K562 (cell line): ENCODE data around the gene UBL7. TPM values are rescaled to one million over a fixed set of nuclear protein-coding genes. Genes with fewer than 3 reads are reported as not detected.

Experiments
- ATAC-seq: fragments of 200-7000 bp; cut with Tn5 transposase; 3 replicates; pipeline ENCODE4 v1.9.1; 2020; ENCODE audit warnings: moderate library complexity
- BruUV-seq: library from RNA; stranded (reverse); fragments of 400-500 nt; replicated peaks from 2 replicates; lab custom pipeline; 2021; lab: Mats Ljungman, UMichigan
- CTCF ChIA-PET: fragments of 300-600 bp; formaldehyde crosslinking; extraction: SDS; loops from one replicate; lab custom pipeline; 2021; ENCODE audit warnings: low intra/inter-chr PET ratio; lab: Yijun Ruan, JAX
- POLR2A ChIA-PET: fragments of 300-600, 350-650 bp; sonication (Branson Sonifier 250); formaldehyde crosslinking; extraction: SDS; loops from one replicate; lab custom pipeline; 2021; ENCODE audit warnings: antibody characterized with exemption, inconsistent platforms; lab: Yijun Ruan, JAX
- DNase-seq, 4 experiments: peaks; one replicate each; pipeline versions ENCODE4 v3.0.0 to v3.0.0-alpha.2; 2011 to 2018; ENCODE audit warnings: low spot score in 3 of 4, mixed read lengths in 3 of 4; ENCODE audit errors: extremely low read depth in 1 of 4
- FAIRE-seq: peaks from 2 replicates; lab custom pipeline; 2011; peaks lifted over from hg19 to GRCh38; lab: Jason Lieb, UNC
- H2AFZ ChIP-seq: 2 replicates; pipeline ENCODE4 v1.6.0; 2011; ENCODE audit warnings: low read depth, low read length, control low read depth, inconsistent platforms
- H3K27ac ChIP-seq: fragments of 200-600 bp; 3 replicates; pipeline ENCODE4 v1.8.0; 2011; ENCODE audit warnings: low read depth, mild to moderate bottlenecking, control low read depth, inconsistent platforms, low read length, moderate library complexity, mixed read lengths; ENCODE audit errors: extremely low read depth
- H3K27me3 ChIP-seq, 2 experiments: fragments of 300-600 bp in 1 of 2; 2 replicates in 1 of 2; 3 replicates in 1 of 2; pipeline versions ENCODE4 v1.6.0 to v1.8.0; 2011; ENCODE audit warnings: inconsistent platforms in 2 of 2, low read length in 2 of 2, mild to moderate bottlenecking in 1 of 2, mixed read lengths in 1 of 2, moderate library complexity in 1 of 2; ENCODE audit not compliant: control insufficient read depth in 2 of 2, insufficient read depth in 2 of 2
- H3K36me3 ChIP-seq: fragments of 300-600 bp; 3 replicates; pipeline ENCODE4 v1.8.0; 2011; ENCODE audit warnings: mild to moderate bottlenecking, low read length, inconsistent platforms; ENCODE audit not compliant: control insufficient read depth, insufficient read depth
- H3K4me1 ChIP-seq, 2 experiments: fragments of 200-600 bp in 1 of 2; replicated peaks in 1 of 2; 2 replicates in 1 of 2; 3 replicates in 1 of 2; pipeline versions ENCODE4 v1.5.1 to v1.8.0; 2011; ENCODE audit warnings: inconsistent platforms in 2 of 2, low read length in 2 of 2, mild to moderate bottlenecking in 1 of 2, mixed read lengths in 1 of 2, moderate library complexity in 1 of 2; ENCODE audit not compliant: control insufficient read depth in 2 of 2, insufficient read depth in 2 of 2
- H3K4me2 ChIP-seq: 2 replicates; pipeline ENCODE4 v1.6.1; 2011; ENCODE audit warnings: low read length, control low read depth, inconsistent platforms, mixed read lengths; ENCODE audit not compliant: insufficient read depth
- H3K4me3 ChIP-seq: fragments of 200-600 bp; sonication (generic), shearing (Covaris generic); 2 replicates; pipeline ENCODE4 v1.5.1; 2016; ENCODE audit warnings: control low read depth, inconsistent platforms
- H3K79me2 ChIP-seq: fragments of 200-600 bp; 3 replicates; pipeline ENCODE4 v1.8.0; 2011; ENCODE audit warnings: low read length, inconsistent platforms; ENCODE audit not compliant: control insufficient read depth, insufficient read depth
- H3K9ac ChIP-seq, 2 experiments: 2 replicates each; pipeline versions ENCODE4 v1.6.0 to v1.6.1; 2011; ENCODE audit warnings: low read depth in 2 of 2, low read length in 2 of 2, control low read depth in 1 of 2, inconsistent platforms in 1 of 2, mild to moderate bottlenecking in 1 of 2, mixed read lengths in 1 of 2; ENCODE audit not compliant: insufficient read depth in 1 of 2
- H3K9me1 ChIP-seq: one replicate; pipeline ENCODE4 v1.6.0; 2011; ENCODE audit warnings: inconsistent platforms, mild to moderate bottlenecking, low read length, moderate library complexity; ENCODE audit not compliant: control insufficient read depth, insufficient read depth
- H3K9me3 ChIP-seq: replicated peaks from 2 replicates; pipeline ENCODE4 v1.5.1; 2011; ENCODE audit warnings: low read depth, low read length, inconsistent platforms; ENCODE audit not compliant: control insufficient read depth, insufficient read depth
- H4K20me1 ChIP-seq: replicated peaks from 2 replicates; pipeline ENCODE4 v1.6.1; 2011; ENCODE audit warnings: low read length, inconsistent platforms, mixed read lengths; ENCODE audit not compliant: control insufficient read depth, insufficient read depth
- CEBPB ChIP-seq: fragments of 450-650 bp; IDR thresholded peaks from 2 replicates; pipeline ENCODE4 v1.6.1; 2016; ENCODE audit warnings: missing genetic modification characterization, missing compliant biosample characterization
- ESRRA ChIP-seq: fragments of 450-650 bp; IDR thresholded peaks from 2 replicates; pipeline ENCODE4 v1.6.1; 2014; ENCODE audit warnings: low read depth, mild to moderate bottlenecking, moderate library complexity, borderline replicate concordance
- EWSR1 ChIP-seq: fragments of 450-650 bp; IDR thresholded peaks from 2 replicates; pipeline ENCODE4 v1.6.1; 2018; ENCODE audit warnings: borderline replicate concordance, mild to moderate bottlenecking, low read depth, moderate library complexity; ENCODE audit not compliant: partially characterized antibody
- GABPB1 ChIP-seq: sonication (generic); formaldehyde crosslinking; IDR thresholded peaks from 2 replicates; pipeline ENCODE4 v1.8.0; 2022; ENCODE audit warnings: mild to moderate bottlenecking, missing genetic modification reagents
- JUND ChIP-seq, 2 experiments: IDR thresholded peaks; 2 replicates in 1 of 2; 3 replicates in 1 of 2; pipeline ENCODE4 v1.6.1; 2011; ENCODE audit warnings: borderline replicate concordance in 2 of 2, low read depth in 2 of 2, low read length in 2 of 2, improper control_type of control experiment in 1 of 2, missing biosample characterization in 1 of 2, missing genetic modification characterization in 1 of 2, missing genetic modification reagents in 1 of 2
- MYNN ChIP-seq, 2 experiments: sonication (generic); formaldehyde crosslinking in 1 of 2; IDR thresholded peaks; 2 replicates each; pipeline versions ENCODE4 v1.5.0 to v1.6.1; 2016 to 2020; ENCODE audit warnings: antibody characterized with exemption in 1 of 2, missing genetic modification reagents in 1 of 2
- NFE2L1 ChIP-seq: fragments of 450-650 bp; IDR thresholded peaks from 2 replicates; pipeline ENCODE4 v1.6.1; 2016; ENCODE audit warnings: missing genetic modification characterization, low read depth, mild to moderate bottlenecking, missing compliant biosample characterization, moderate library complexity, borderline replicate concordance
- POLR2AphosphoS2 ChIP-seq: IDR thresholded peaks from 2 replicates; pipeline ENCODE4 v1.6.1; 2012; ENCODE audit warnings: low read length, improper control_type of control experiment
- RAD21 ChIP-seq, 2 experiments: fragments of 250-450 bp in 1 of 2; fragments of 450-650 bp in 1 of 2; sonication (Bioruptor Pico) in 1 of 2; formaldehyde crosslinking in 1 of 2; IDR thresholded peaks in 1 of 2; conservative IDR thresholded peaks in 1 of 2; 2 replicates each; pipeline versions ENCODE4 v1.4.0 to v1.8.0; 2020 to 2022; ENCODE audit warnings: mild to moderate bottlenecking in 2 of 2, moderate library complexity in 1 of 2
- RB1 ChIP-seq: fragments of 450-650 bp; IDR thresholded peaks from 2 replicates; pipeline ENCODE4 v1.6.1; 2017; ENCODE audit warnings: low read depth, mild to moderate bottlenecking
- SIRT6 ChIP-seq: IDR thresholded peaks from one replicate; pipeline ENCODE4 v1.6.1; 2012; ENCODE audit warnings: low read depth, mild to moderate bottlenecking, control low read depth, inconsistent platforms, low read length, moderate library complexity
- SMC3 ChIP-seq: conservative IDR thresholded peaks from 2 replicates; pipeline ENCODE4 v1.6.1; 2011; ENCODE audit warnings: low read depth, low read length, improper control_type of control experiment; ENCODE audit not compliant: insufficient read depth
- SRSF3 ChIP-seq: fragments of 200-400 bp; formaldehyde crosslinking; IDR thresholded peaks from 2 replicates; pipeline ENCODE4 v1.6.1; 2016; ENCODE audit warnings: mild to moderate bottlenecking, low read length, moderate library complexity; ENCODE audit not compliant: insufficient read depth
- VEZF1 ChIP-seq: fragments of 200-800 bp; sonication (Bioruptor generic); IDR thresholded peaks from 2 replicates; pipeline ENCODE4 v1.6.1; 2017; ENCODE audit warnings: missing genetic modification characterization, missing compliant biosample characterization
- YBX1 ChIP-seq: fragments of 450-650 bp; IDR thresholded peaks from 2 replicates; pipeline ENCODE4 v1.7.1; 2016; ENCODE audit warnings: mild to moderate bottlenecking
- ZBTB7A ChIP-seq: IDR thresholded peaks from 2 replicates; pipeline ENCODE4 v1.6.1; 2011; ENCODE audit warnings: low read depth, mild to moderate bottlenecking, low read length, moderate library complexity, borderline replicate concordance; ENCODE audit not compliant: control insufficient read depth
- WGBS: fragments of 100-300 bp; shearing (Covaris generic); methylation state at CpG from one replicate; pipeline ENCODE4 v1.1.6; 2016; ENCODE audit warnings: low coverage, mixed read lengths; ENCODE audit not compliant: insufficient coverage; ENCODE audit errors: missing lambda C conversion rate; 5-methylcytosine and 5-hydroxymethylcytosine counted together
- in situ Hi-C: fragments of 300-500 bp; cut with MboI; formaldehyde crosslinking; loops from 4 replicates; pipeline ENCODE4 v1.15.0; 2018; ENCODE audit warnings: inconsistent platforms, mixed read lengths
- intact Hi-C: fragments of 100-400 bp; cut with micrococcal nuclease; formaldehyde crosslinking; loops from 2 replicates; pipeline ENCODE4 v1.14.2; 2022
- polyA plus RNA-seq, 8 experiments: library from polyadenylated mRNA; depleted of rRNA in 4 of 8; stranded (reverse) in 5 of 8; unstranded in 3 of 8; fragments of >200 nt; fragmentation: Nextera tagmentation in 2 of 8; fragmentation: Illumina TruSeq in 1 of 8; extraction: Ambion mirVana in 2 of 8; extraction: Trizol in 1 of 8; gene quantifications; 2 replicates each; pipeline versions ENCODE4 v1.2.1 to v1.2.3, GENCODE V29; 2011 to 2014; ENCODE audit warnings: inconsistent platforms in 1 of 8, missing spikeins in 1 of 8
- total RNA-seq, 7 experiments: library from RNA; depleted of rRNA in 6 of 7; stranded (reverse); fragments of >200 nt in 6 of 7; fragmentation: Illumina TruSeq in 2 of 7; extraction: Trizol in 2 of 7; gene quantifications; 2 replicates each; pipeline versions ENCODE4 v1.2.1 to v1.2.3, GENCODE V29; 2011 to 2021; ENCODE audit warnings: low replicate concordance in 1 of 7

UBL7 gene
- total and polyA plus RNA-seq, 9 of the 15 experiments (the other 6 are each of a cell fraction or from before 2014, with no cell fraction given), result 19.2 to 63.4 (median 44.9) TPM

GRCh38 chr15:74489518-74490338 is 28.8 kb upstream of the UBL7 start:
- Histone ChIP-seq H3K4me3 (no peak overlapping the region), H3K4me1 (peaks cover 3 to 4% of the 10 kb centered on the region in 2 experiments; a peak in 3 of 5 replicates), H3K27me3 (no peaks in the 10 kb centered on the region), H3K79me2 (no peaks in the 10 kb centered on the region), H3K9me3 (no peaks in the 10 kb centered on the region), H2AFZ (peak overlapping the region; percentile 75), H4K20me1 (no peaks in the 10 kb centered on the region; the same call in 1 of the 2 replicates), H3K4me2 (peak overlapping the region; percentile 43), H3K36me3 (peaks cover 4% of the 10 kb centered on the region; the same call in 1 of the 3 replicates), H3K9ac (peak overlapping the region in 1 of 2 experiments; percentile 82; a peak in 2 of 4 replicates), H3K27ac (peak overlapping the region; percentile 20; the same call in 1 of the 3 replicates), H3K9me1 (no peaks in the 10 kb centered on the region)
- FAIRE-seq (peak; percentile 92), ATAC-seq (peak; percentile 98), DNase-seq (peak; percentile 79 to 85 (median 82))
- 30% methylated on average over 9 of the region's 9 CpGs for WGBS
- POLR2A ChIA-PET, result interaction anchor here (0.7 to 1.2 kb wide), 2 partner anchors 8 to 20 kb away, joined by 3 to 4 read pairs; no protein-coding TSS in a partner anchor
- no TSS peak for BruUV-seq
- in situ Hi-C loops (no loop called here), intact Hi-C loops (loop anchor here (2.0 to 5.0 kb wide), 3 partner anchors 52 to 115 kb away; no protein-coding TSS in a partner anchor)
- CTCF ChIA-PET, result interaction anchor here (0.8 to 3.5 kb wide), 3 partner anchors 51 to 116 kb away, joined by 4 to 30 read pairs (median 19); no protein-coding TSS in a partner anchor
- peak; percentile 70; the same call in 1 of the 2 replicates for TF ChIP-seq ZBTB7A
- TF ChIP-seq MYNN (IDR thresholded peaks at IDR 0.05), result no peak
- TF ChIP-seq MYNN (CRISPR knock-in tag; IDR thresholded peaks at IDR 0.05), result no peak
- peak; percentile 88 for TF ChIP-seq VEZF1 (CRISPR knock-in tag)
- TF ChIP-seq SRSF3, result no peak
- TF ChIP-seq YBX1, result no peak
- TF ChIP-seq ESRRA, result no peak
- no peak for TF ChIP-seq EWSR1
- peak; percentile 50; the same call in 1 of the 2 replicates for TF ChIP-seq RB1
- TF ChIP-seq CEBPB (tag), result peak; percentile 75
- TF ChIP-seq SMC3, result peak; percentile 64; the same call in 1 of the 2 replicates
- no peak for TF ChIP-seq NFE2L1
- no peak for TF ChIP-seq POLR2AphosphoS2
- no peak for TF ChIP-seq SIRT6
- peak; percentile 48 to 66 for TF ChIP-seq RAD21 (CRISPR knock-in tag; conservative IDR thresholded peaks at IDR 0.05 in 1 of 2, IDR thresholded peaks at IDR 0.05 in 1 of 2)
- TF ChIP-seq GABPB1 (CRISPR knock-in tag), result peak; percentile 17; the same call in 1 of the 2 replicates
- TF ChIP-seq JUND (IDR thresholded peaks at IDR 0.05; ENCODE audit: borderline replicate concordance, low read depth, low read length), result peak; percentile 25; the same call in 1 of the 2 replicates
- TF ChIP-seq JUND (tag; IDR thresholded peaks at IDR 0.05; ENCODE audit: borderline replicate concordance, low read depth, low read length), result no peak; the same call in 2 of the 3 replicates
